HepG2 (cell line): ENCODE data around the gene CTIF. TPM values are rescaled to one million over a fixed set of nuclear protein-coding genes. Genes with fewer than 3 reads are reported as not detected.

Source experiments
- ERF ChIP-seq: IDR thresholded peaks from 2 replicates; pipeline ENCODE4 v1.6.1; 2018; ENCODE audit warnings: missing biosample characterization, missing genetic modification reagents
- HNRNPK ChIP-seq: fragments of 200-400 bp; formaldehyde crosslinking; IDR thresholded peaks from 2 replicates; pipeline ENCODE4 v1.6.1; 2018; ENCODE audit warnings: low read length, low read depth, moderate library complexity, mild to moderate bottlenecking; ENCODE audit not compliant: poor library complexity, severe bottlenecking
- KDM5B ChIP-seq: sonication (generic); formaldehyde crosslinking; IDR thresholded peaks from 2 replicates; pipeline ENCODE4 v1.4.0; 2020; ENCODE audit warnings: missing genetic modification reagents, mild to moderate bottlenecking, borderline replicate concordance
- MED8 ChIP-seq: sonication (generic); formaldehyde crosslinking; IDR thresholded peaks from 2 replicates; pipeline ENCODE4 v1.8.1; 2023; ENCODE audit warnings: mild to moderate bottlenecking, missing genetic modification reagents; ENCODE audit not compliant: insufficient replicate concordance
- NRL ChIP-seq: sonication (generic); formaldehyde crosslinking; IDR thresholded peaks from 2 replicates; pipeline ENCODE4 v1.5.0; 2020; ENCODE audit warnings: missing genetic modification reagents, mild to moderate bottlenecking, moderate library complexity, borderline replicate concordance
- PRDM10 ChIP-seq: sonication (generic); formaldehyde crosslinking; IDR thresholded peaks from 2 replicates; pipeline ENCODE4 v1.4.0; 2020; ENCODE audit warnings: low read depth, missing genetic modification reagents
- SIX1 ChIP-seq: sonication (generic); formaldehyde crosslinking; IDR thresholded peaks from 2 replicates; pipeline ENCODE4 v1.4.0; 2020; ENCODE audit warnings: missing genetic modification reagents, borderline replicate concordance
- SRY ChIP-seq: sonication (generic); formaldehyde crosslinking; IDR thresholded peaks from 2 replicates; pipeline ENCODE4 v1.8.0; 2022; ENCODE audit warnings: mild to moderate bottlenecking, missing genetic modification reagents
- TRIM24 ChIP-seq: sonication (generic); formaldehyde crosslinking; IDR thresholded peaks from 2 replicates; pipeline ENCODE4 v1.8.0; 2022; ENCODE audit warnings: mild to moderate bottlenecking, missing genetic modification reagents
- ZFP36 ChIP-seq: fragments of 150-350 bp; IDR thresholded peaks from 2 replicates; pipeline ENCODE4 v1.6.1; 2018; ENCODE audit warnings: borderline replicate concordance, low read length, low read depth; ENCODE audit not compliant: partially characterized antibody
- ZFP37 ChIP-seq: sonication (generic); formaldehyde crosslinking; IDR thresholded peaks from 2 replicates; pipeline ENCODE4 v1.4.0; 2020; ENCODE audit warnings: missing genetic modification reagents, borderline replicate concordance
- ZNF432 ChIP-seq: sonication (generic); formaldehyde crosslinking; IDR thresholded peaks from 2 replicates; pipeline ENCODE4 v1.5.0; 2020; ENCODE audit warnings: missing genetic modification reagents, mild to moderate bottlenecking, borderline replicate concordance
- ZNF44 ChIP-seq: sonication (generic); formaldehyde crosslinking; IDR thresholded peaks from 2 replicates; pipeline ENCODE4 v1.5.1; 2020; ENCODE audit warnings: mild to moderate bottlenecking, missing genetic modification reagents
- ZNF460 ChIP-seq: sonication (generic); formaldehyde crosslinking; IDR thresholded peaks from 2 replicates; pipeline ENCODE4 v1.5.1; 2020; ENCODE audit warnings: missing genetic modification reagents, mild to moderate bottlenecking, borderline replicate concordance
- ZNF646 ChIP-seq: sonication (generic); formaldehyde crosslinking; IDR thresholded peaks from 2 replicates; pipeline ENCODE4 v1.9.0; 2021; ENCODE audit warnings: mild to moderate bottlenecking, missing genetic modification reagents
- polyA plus RNA-seq, 8 experiments: library from polyadenylated mRNA; depleted of rRNA in 3 of 8; stranded (reverse) in 7 of 8; unstranded in 1 of 8; fragments of >200 nt; fragmentation: Illumina TruSeq in 4 of 8; extraction: Trizol in 4 of 8; gene quantifications; 2 replicates each; pipeline versions ENCODE4 v1.2.1 to v1.2.3, GENCODE V29; 2011 to 2016; ENCODE audit warnings: low read depth in 4 of 8, missing spikeins in 1 of 8, mixed read lengths in 1 of 8; ENCODE audit not compliant: insufficient read depth in 1 of 8
- total RNA-seq, 5 experiments: library from RNA; depleted of rRNA; stranded (reverse); fragments of >200 nt; fragmentation: Illumina TruSeq; extraction: Trizol; gene quantifications; 2 replicates each; pipeline ENCODE4 v1.2.3, GENCODE V29; 2016; ENCODE audit warnings: low read depth in 1 of 5
- TF ChIP-seq, protein P1 (sequence below): sonication (generic); formaldehyde crosslinking; IDR thresholded peaks from 2 replicates; pipeline ENCODE4 v1.5.0; 2020; ENCODE audit warnings: mild to moderate bottlenecking, missing genetic modification reagents
- TF ChIP-seq, protein P2 (sequence below): sonication (generic); formaldehyde crosslinking; IDR thresholded peaks from 2 replicates; pipeline ENCODE4 v1.4.0; 2020; ENCODE audit warnings: mild to moderate bottlenecking, missing genetic modification reagents

The CTIF gene
- total and polyA plus RNA-seq, 2 of the 13 experiments (the other 11 are each of a cell fraction or from before 2014, with no cell fraction given): 18.2 to 28.0 TPM

GRCh38 chr18:48781988-48782363 is 243.1 kb downstream of the CTIF start (continued):
- TF ChIP-seq PRDM10 (CRISPR knock-in tag) (no peak), ZFP36 (no peak), SRY (CRISPR knock-in tag) (no peak), ZNF646 (CRISPR knock-in tag) (no peak), SIX1 (no peak), TRIM24 (no peak), ZNF460 (no peak), ZFP37 (CRISPR knock-in tag) (no peak), HNRNPK (no peak), ZNF432 (CRISPR knock-in tag) (no peak), NRL (CRISPR knock-in tag) (0 out of 2 replicates have a peak, but pooled peaks have one; percentile 21), ERF (CRISPR knock-in tag) (no peak), KDM5B (CRISPR knock-in tag) (no peak), MED8 (CRISPR knock-in tag) (no peak), ZNF44 (CRISPR knock-in tag) (no peak)
- TF ChIP-seq, protein P1, sequence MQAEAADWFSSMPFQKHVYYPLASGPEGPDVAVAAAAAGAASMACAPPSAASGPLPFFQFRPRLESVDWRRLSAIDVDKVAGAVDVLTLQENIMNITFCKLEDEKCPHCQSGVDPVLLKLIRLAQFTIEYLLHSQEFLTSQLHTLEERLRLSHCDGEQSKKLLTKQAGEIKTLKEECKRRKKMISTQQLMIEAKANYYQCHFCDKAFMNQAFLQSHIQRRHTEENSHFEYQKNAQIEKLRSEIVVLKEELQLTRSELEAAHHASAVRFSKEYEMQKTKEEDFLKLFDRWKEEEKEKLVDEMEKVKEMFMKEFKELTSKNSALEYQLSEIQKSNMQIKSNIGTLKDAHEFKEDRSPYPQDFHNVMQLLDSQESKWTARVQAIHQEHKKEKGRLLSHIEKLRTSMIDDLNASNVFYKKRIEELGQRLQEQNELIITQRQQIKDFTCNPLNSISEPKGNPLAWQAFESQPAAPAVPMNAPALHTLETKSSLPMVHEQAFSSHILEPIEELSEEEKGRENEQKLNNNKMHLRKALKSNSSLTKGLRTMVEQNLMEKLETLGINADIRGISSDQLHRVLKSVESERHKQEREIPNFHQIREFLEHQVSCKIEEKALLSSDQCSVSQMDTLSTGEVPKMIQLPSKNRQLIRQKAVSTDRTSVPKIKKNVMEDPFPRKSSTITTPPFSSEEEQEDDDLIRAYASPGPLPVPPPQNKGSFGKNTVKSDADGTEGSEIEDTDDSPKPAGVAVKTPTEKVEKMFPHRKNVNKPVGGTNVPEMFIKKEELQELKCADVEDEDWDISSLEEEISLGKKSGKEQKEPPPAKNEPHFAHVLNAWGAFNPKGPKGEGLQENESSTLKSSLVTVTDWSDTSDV: no peak
- TF ChIP-seq, protein P2, sequence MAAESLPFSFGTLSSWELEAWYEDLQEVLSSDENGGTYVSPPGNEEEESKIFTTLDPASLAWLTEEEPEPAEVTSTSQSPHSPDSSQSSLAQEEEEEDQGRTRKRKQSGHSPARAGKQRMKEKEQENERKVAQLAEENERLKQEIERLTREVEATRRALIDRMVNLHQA (CRISPR knock-in tag): no peak
